Smooth muscle cell (in vitro differentiated cells): ENCODE results near the gene SPP2. TPM values are rescaled to one million over a fixed set of nuclear protein-coding genes. Genes with fewer than 3 reads are reported as not detected.

ENCODE experiments used
- DNase-seq: peaks from one replicate; lab custom pipeline; 2025; ENCODE audit not compliant: unreplicated experiment; lab: John Stamatoyannopoulos, UW
- H2AFZ ChIP-seq: fragments of 200-600 bp; sonication (generic); 2 replicates; pipeline ENCODE4 v1.6.0; 2016; ENCODE audit warnings: antibody characterized with exemption, low read depth, mild to moderate bottlenecking
- H3F3A ChIP-seq: fragments of 200-600 bp; sonication (generic); 2 replicates; pipeline ENCODE4 v1.6.0; 2017; ENCODE audit warnings: antibody characterized with exemption, low read depth
- H3K27ac ChIP-seq: fragments of 200-600 bp; sonication (generic); 2 replicates; pipeline ENCODE4 v1.5.1; 2016; ENCODE audit warnings: low read depth, mild to moderate bottlenecking
- H3K27me3 ChIP-seq: fragments of 200-600 bp; sonication (generic); 2 replicates; pipeline ENCODE4 v1.6.1; 2016; ENCODE audit warnings: low read depth, mild to moderate bottlenecking
- H3K36me3 ChIP-seq: fragments of 200-600 bp; sonication (generic); 2 replicates; pipeline ENCODE4 v1.5.1; 2016; ENCODE audit warnings: low read depth
- H3K4me1 ChIP-seq: fragments of 200-600 bp; sonication (generic); 2 replicates; pipeline ENCODE4 v1.5.1; 2016; ENCODE audit warnings: low read depth
- H3K4me2 ChIP-seq: fragments of 200-600 bp; sonication (generic); 2 replicates; pipeline ENCODE4 v1.6.0; 2016; ENCODE audit warnings: mild to moderate bottlenecking
- H3K4me3 ChIP-seq: fragments of 200-600 bp; sonication (generic); 2 replicates; pipeline ENCODE4 v1.5.1; 2016; ENCODE audit warnings: mild to moderate bottlenecking
- H3K79me2 ChIP-seq: fragments of 200-600 bp; sonication (generic); 2 replicates; pipeline ENCODE4 v1.6.0; 2016; ENCODE audit warnings: low read depth, mild to moderate bottlenecking
- H3K9ac ChIP-seq: fragments of 200-600 bp; sonication (generic); 2 replicates; pipeline ENCODE4 v1.6.0; 2016; ENCODE audit warnings: low read depth
- H3K9me3 ChIP-seq: fragments of 200-600 bp; sonication (generic); replicated peaks from 2 replicates; pipeline ENCODE4 v1.5.1; 2016; ENCODE audit warnings: low read depth
- H4K20me1 ChIP-seq: fragments of 200-600 bp; sonication (generic); 2 replicates; pipeline ENCODE4 v1.6.0; 2016; ENCODE audit warnings: low read depth
- CTCF ChIP-seq: fragments of 200-600 bp; sonication (generic); IDR thresholded peaks from 2 replicates; pipeline ENCODE4 v1.5.1; 2017; ENCODE audit warnings: borderline replicate concordance, mild to moderate bottlenecking, antibody characterized with exemption; ENCODE audit not compliant: insufficient read depth, poor library complexity, severe bottlenecking
- WGBS: methylation state at CpG from one replicate; pipeline ENCODE4 v1.1.7; 2016; ENCODE audit warnings: low lambda C conversion rate; 5-methylcytosine and 5-hydroxymethylcytosine counted together
- polyA plus RNA-seq: library from polyadenylated mRNA; unstranded; fragments of >200 nt; fragmentation: Nextera tagmentation; extraction: Ambion mirVana; gene quantifications from 2 replicates; pipeline ENCODE4 v1.2.1, GENCODE V29; 2016
- total RNA-seq: library from RNA; depleted of rRNA; stranded (reverse); fragments of >200 nt; gene quantifications from 2 replicates; pipeline ENCODE4 v1.2.3, GENCODE V29; 2014

SPP2 gene
- total and polyA plus RNA-seq, 2 experiments from 2014 or later: not detected

DNA sequence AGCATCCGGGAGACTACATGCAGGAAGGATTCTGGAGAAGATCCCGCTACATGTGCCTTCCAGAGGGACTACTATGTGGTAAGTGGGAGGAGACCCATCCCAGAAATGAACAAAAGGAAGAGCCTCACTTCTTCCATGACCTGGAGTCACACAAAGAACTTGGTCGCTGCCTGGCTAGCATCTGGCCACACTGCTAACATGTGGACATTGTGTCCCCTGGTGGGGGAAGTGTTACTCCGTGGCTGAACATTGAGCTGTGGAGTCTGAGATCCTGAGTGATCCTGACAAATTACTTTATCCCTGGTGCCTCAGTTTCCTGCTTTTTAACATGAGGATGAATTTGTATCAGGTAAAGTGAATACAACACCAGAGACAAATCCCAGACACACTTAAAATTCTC is 8.4 kb downstream of the SPP2 start:
- WGBS: 92% methylated on average over 4 of the region's 4 CpGs
- Histone ChIP-seq H3K4me2 (no peak overlapping the region), H3K27me3 (peaks cover 3% of the 10 kb centered on the region), H3F3A (no peaks in the 10 kb centered on the region), H3K79me2 (no peaks in the 10 kb centered on the region), H4K20me1 (no peaks in the 10 kb centered on the region), H3K4me3 (no peak overlapping the region), H3K9ac (no peak overlapping the region), H3K27ac (no peak overlapping the region), H3K36me3 (no peaks in the 10 kb centered on the region), H3K4me1 (no peaks in the 10 kb centered on the region), H2AFZ (no peak overlapping the region), H3K9me3 (no peaks in the 10 kb centered on the region)
- no peak for DNase-seq
- TF ChIP-seq CTCF: no peak

DNA sequence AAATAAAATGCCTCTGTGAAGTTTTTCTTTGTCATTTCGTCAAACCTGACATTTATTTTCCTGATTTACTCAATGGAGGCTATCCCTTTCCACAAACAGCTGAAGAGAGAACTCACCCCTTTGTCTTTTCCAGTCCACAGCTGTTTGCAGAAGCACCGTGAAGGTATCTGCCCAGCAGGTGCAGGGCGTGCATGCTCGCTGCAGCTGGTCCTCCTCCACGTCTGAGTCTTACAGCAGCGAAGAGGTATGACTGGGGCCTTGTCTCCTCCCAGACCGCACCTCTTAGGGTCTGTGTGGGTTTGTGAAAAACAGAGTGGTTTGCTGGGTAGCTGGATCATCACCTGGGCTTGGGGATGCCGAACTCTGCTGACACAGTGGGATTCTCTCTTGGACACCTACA is 9.7 kb downstream of the SPP2 start:
- Histone ChIP-seq H3K4me1 (no peaks in the 10 kb centered on the region), H3F3A (no peaks in the 10 kb centered on the region), H3K27me3 (peaks cover 3% of the 10 kb centered on the region), H3K4me3 (no peak overlapping the region), H4K20me1 (no peaks in the 10 kb centered on the region), H3K9ac (no peak overlapping the region), H3K4me2 (no peak overlapping the region), H2AFZ (no peak overlapping the region), H3K27ac (no peak overlapping the region), H3K9me3 (no peaks in the 10 kb centered on the region), H3K79me2 (no peaks in the 10 kb centered on the region), H3K36me3 (no peaks in the 10 kb centered on the region)
- WGBS: 89% methylated on average over 8 of the region's 8 CpGs
- no peak for TF ChIP-seq CTCF
- no peak for DNase-seq

- Histone ChIP-seq H3K4me3 (no peak overlapping the region), H3K27me3 (no peaks in the 10 kb centered on the region), H3K79me2 (no peaks in the 10 kb centered on the region), H2AFZ (no peak overlapping the region), H3K9ac (no peak overlapping the region), H3K4me1 (no peaks in the 10 kb centered on the region), H3K27ac (no peak overlapping the region), H3K36me3 (no peaks in the 10 kb centered on the region), H3K4me2 (no peak overlapping the region), H3F3A (no peaks in the 10 kb centered on the region), H4K20me1 (no peaks in the 10 kb centered on the region), H3K9me3 (no peaks in the 10 kb centered on the region)
- no peak for TF ChIP-seq CTCF
- WGBS: 89% methylated on average over 6 of the region's 6 CpGs
- no peak for DNase-seq
These were observed 11.2 kb downstream of the SPP2 start for GRCh38 chr2:234061624-234062257.

DNA sequence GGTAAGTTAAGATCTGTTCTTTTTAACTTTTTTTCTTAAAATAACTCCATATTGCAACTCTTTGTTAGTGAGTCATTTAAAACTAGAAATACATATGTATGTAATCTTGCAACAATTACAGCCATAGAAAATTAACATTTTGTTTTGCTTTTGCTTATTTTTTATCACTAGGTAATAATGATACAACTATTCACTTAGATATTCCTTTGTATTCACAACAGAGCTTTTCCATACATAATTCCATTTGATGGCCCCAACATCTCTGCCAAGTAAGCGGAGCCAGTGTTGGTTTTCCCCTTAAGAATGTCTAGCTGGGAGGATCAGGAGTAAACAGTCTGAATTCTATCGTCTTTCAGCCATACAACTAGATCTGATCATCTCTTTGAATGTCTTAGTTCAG is 16.1 kb downstream of the SPP2 start:
- no peaks in the 10 kb centered on the region for H4K20me1 ChIP-seq
- WGBS: 90% methylated on average over 2 of the region's 2 CpGs
- H3K4me2 ChIP-seq: no peak overlapping the region
- TF ChIP-seq CTCF: no peak
- no peaks in the 10 kb centered on the region for H3K36me3 ChIP-seq
- H3K27ac ChIP-seq: no peak overlapping the region
- H3K79me2 ChIP-seq: no peaks in the 10 kb centered on the region
- no peaks in the 10 kb centered on the region for H3K27me3 ChIP-seq
- no peaks in the 10 kb centered on the region for H3F3A ChIP-seq
- no peaks in the 10 kb centered on the region for H3K4me1 ChIP-seq
- H3K4me3 ChIP-seq: no peak overlapping the region
- no peak overlapping the region for H3K9ac ChIP-seq
- H2AFZ ChIP-seq: no peak overlapping the region
- DNase-seq: no peak
- H3K9me3 ChIP-seq: no peaks in the 10 kb centered on the region
